DND-41 (cell line): Measurements from ENCODE around the gene LY6G6C.

Experiments
- ATAC-seq: fragments of 200-7000 bp; cut with Tn5 transposase; 3 replicates; pipeline ENCODE4 v1.9.1; 2021; ENCODE audit warnings: low read depth; ENCODE audit not compliant: insufficient read depth
- DNase-seq: peaks from one replicate; pipeline ENCODE4 v3.0.0-alpha.2; 2020
- H2AFZ ChIP-seq: 2 replicates; pipeline ENCODE4 v1.6.0; 2012; ENCODE audit warnings: low read depth, low read length
- H3K27ac ChIP-seq: 2 replicates; pipeline ENCODE4 v1.5.1; 2012; ENCODE audit warnings: low read length, inconsistent platforms
- H3K27me3 ChIP-seq: fragments of 200-600 bp; sonication (generic); 2 replicates; pipeline ENCODE4 v1.6.0; 2012; ENCODE audit warnings: low read length, mild to moderate bottlenecking, inconsistent platforms; ENCODE audit not compliant: insufficient read depth, poor library complexity
- H3K36me3 ChIP-seq: 2 replicates; pipeline ENCODE4 v1.5.1; 2012; ENCODE audit warnings: low read length, inconsistent platforms; ENCODE audit not compliant: insufficient read depth
- H3K4me1 ChIP-seq: 2 replicates; pipeline ENCODE4 v1.5.1; 2012; ENCODE audit warnings: mild to moderate bottlenecking, low read length; ENCODE audit not compliant: insufficient read depth
- H3K4me2 ChIP-seq: 2 replicates; pipeline ENCODE4 v1.6.0; 2012; ENCODE audit warnings: mild to moderate bottlenecking, moderate library complexity, low read length, inconsistent platforms; ENCODE audit not compliant: insufficient read depth
- H3K4me3 ChIP-seq, 2 experiments: fragments of 200-600 bp in 1 of 2; shearing (Covaris generic) in 1 of 2; 2 replicates each; pipeline ENCODE4 v1.5.1; 2012 to 2016; ENCODE audit warnings: inconsistent platforms in 2 of 2, low read length in 2 of 2, mild to moderate bottlenecking in 2 of 2, low read depth in 1 of 2, moderate library complexity in 1 of 2
- H3K79me2 ChIP-seq: 2 replicates; pipeline ENCODE4 v1.6.0; 2012; ENCODE audit warnings: low read length, inconsistent platforms; ENCODE audit not compliant: insufficient read depth
- H3K9ac ChIP-seq: 2 replicates; pipeline ENCODE4 v1.6.0; 2012; ENCODE audit warnings: low read depth, mild to moderate bottlenecking, inconsistent platforms, low read length, moderate library complexity
- H3K9me3 ChIP-seq: 2 replicates; pipeline ENCODE4 v1.5.1; 2012; ENCODE audit warnings: low read length, moderate library complexity, mild to moderate bottlenecking, inconsistent platforms; ENCODE audit not compliant: insufficient read depth, severe bottlenecking
- H4K20me1 ChIP-seq: 2 replicates; pipeline ENCODE4 v1.6.0; 2012; ENCODE audit warnings: low read length; ENCODE audit not compliant: insufficient read depth
- CTCF ChIP-seq: IDR thresholded peaks from 2 replicates; pipeline ENCODE4 v1.5.1; 2012; ENCODE audit warnings: borderline replicate concordance, low read length, moderate library complexity, mild to moderate bottlenecking; ENCODE audit not compliant: poor library complexity, severe bottlenecking; ENCODE audit errors: extremely low read depth
- EZH2 ChIP-seq: IDR thresholded peaks from 3 replicates; pipeline ENCODE4 v1.6.1; 2012; ENCODE audit warnings: borderline replicate concordance, low read depth, mild to moderate bottlenecking, moderate library complexity, low read length, inconsistent platforms; ENCODE audit not compliant: severe bottlenecking

Gene LY6G6C

GRCh38 chr6:31734247-31734820 lies 12.8 kb upstream of the LY6G6C start:
- Histone ChIP-seq H3K27me3 (no peaks in the 10 kb centered on the region), H3K27ac (peak overlapping the region; percentile 96), H3K9ac (peak overlapping the region; percentile 99), H3K36me3 (peaks cover 36% of the 10 kb centered on the region), H2AFZ (no peak overlapping the region), H3K4me3 (peak overlapping the region in 1 of 2 experiments; percentile 81; a peak in 3 of 4 replicates), H3K9me3 (no peaks in the 10 kb centered on the region), H3K79me2 (peaks cover 48% of the 10 kb centered on the region), H3K4me1 (peaks cover 65% of the 10 kb centered on the region), H3K4me2 (peak overlapping the region; percentile 76), H4K20me1 (peaks cover 19% of the 10 kb centered on the region)
- TF ChIP-seq EZH2 (no peak), CTCF (no peak)
- ATAC-seq (no peak), DNase-seq (no peak)

GRCh38 chr6:31733734-31734133 lies 12.2 kb upstream of the LY6G6C start:
- ATAC-seq, result no peak
- peaks cover 43% of the 10 kb centered on the region for H3K79me2 ChIP-seq

GRCh38 chr6:31732029-31732428 lies 10.5 kb upstream of the LY6G6C start:
- H3K9me3 ChIP-seq, result no peaks in the 10 kb centered on the region
- H4K20me1 ChIP-seq, result peaks cover 19% of the 10 kb centered on the region
- DNase-seq, result no peak
- H3K27me3 ChIP-seq, result no peaks in the 10 kb centered on the region
- no peak overlapping the region for H3K9ac ChIP-seq
- ATAC-seq, result no peak
- peaks cover 48% of the 10 kb centered on the region for H3K36me3 ChIP-seq
- peaks cover 50% of the 10 kb centered on the region for H3K4me1 ChIP-seq
- no peak overlapping the region for H3K4me3 ChIP-seq
- H2AFZ ChIP-seq, result no peak overlapping the region
- no peak for TF ChIP-seq EZH2
- no peak for TF ChIP-seq CTCF
- no peak overlapping the region for H3K27ac ChIP-seq
- no peak overlapping the region for H3K4me2 ChIP-seq
- H3K79me2 ChIP-seq, result peaks cover 39% of the 10 kb centered on the region

More at GRCh38 chr6:31733734-31734133, 12.2 kb upstream of the LY6G6C start:
- H2AFZ ChIP-seq, result no peak overlapping the region
- peaks cover 38% of the 10 kb centered on the region for H3K36me3 ChIP-seq
- no peaks in the 10 kb centered on the region for H3K9me3 ChIP-seq
- H3K9ac ChIP-seq, result peak overlapping the region; percentile 99; the same call in 1 of the 2 replicates
- no peaks in the 10 kb centered on the region for H3K27me3 ChIP-seq
- H3K4me2 ChIP-seq, result peak overlapping the region; percentile 76
- no peak for DNase-seq
- no peak for TF ChIP-seq CTCF
- no peak for TF ChIP-seq EZH2
- peaks cover 19% of the 10 kb centered on the region for H4K20me1 ChIP-seq
- H3K4me1 ChIP-seq, result peaks cover 65% of the 10 kb centered on the region
- peak overlapping the region; percentile 96; the same call in 1 of the 2 replicates for H3K27ac ChIP-seq
- H3K4me3 ChIP-seq, result peak overlapping the region in 1 of 2 experiments; percentile 81; a peak in 2 of 4 replicates
